ENCODE data around the gene CFAP20.

Gene CFAP20

DNA sequence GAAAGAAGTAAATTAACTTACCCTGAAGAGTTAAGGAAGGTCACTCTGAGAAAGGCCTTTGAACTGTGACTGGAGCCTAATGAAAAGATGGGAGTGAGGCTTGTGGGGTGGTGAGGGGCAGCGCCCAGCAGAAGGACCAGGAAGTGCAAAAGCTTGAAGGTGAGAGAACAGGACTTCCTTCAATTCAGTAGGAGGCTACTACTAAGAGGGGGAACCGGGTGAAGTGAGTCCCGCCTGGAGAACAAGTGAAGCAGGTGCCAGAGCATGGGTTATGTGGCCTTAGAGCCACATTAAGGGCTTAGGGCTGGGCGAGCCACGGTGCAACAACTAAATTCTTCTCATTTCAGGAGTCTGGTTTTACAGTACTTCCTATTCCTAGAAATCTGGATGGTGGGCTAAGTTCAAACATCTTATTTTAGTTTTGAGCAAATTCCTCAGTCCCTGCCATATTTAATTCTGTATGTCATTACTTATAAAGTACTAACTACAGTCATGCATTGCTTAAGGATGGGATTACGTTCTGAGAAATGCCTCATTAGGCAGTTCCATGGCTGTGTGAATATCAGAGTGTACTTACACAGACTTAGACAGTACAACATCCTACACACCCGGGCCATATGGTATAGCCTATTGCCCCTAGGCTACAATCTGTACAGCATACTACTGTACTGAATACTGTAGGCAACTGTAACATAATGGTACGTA is 5.1 kb downstream of the CFAP20 start:
- no peaks in the 10 kb centered on the region for H3K27me3 ChIP-seq (ENCODE audit: control insufficient read depth, insufficient read depth, low read length)
- no peak overlapping the region for H3K27ac ChIP-seq (ENCODE audit: low read length)
- H3K36me3 ChIP-seq (ENCODE audit: control insufficient read depth, low read depth, low read length), result no peaks in the 10 kb centered on the region
- no peak overlapping the region for H3K9ac ChIP-seq (ENCODE audit: low read length)
- no peaks in the 10 kb centered on the region for H3K9me3 ChIP-seq (ENCODE audit: control insufficient read depth, low read depth, low read length)
- H3K4me1 ChIP-seq (ENCODE audit: control insufficient read depth, low read depth, low read length), result peaks cover 23% of the 10 kb centered on the region
- H3K4me3 ChIP-seq (ENCODE audit: low read length), result no peak overlapping the region

DNA sequence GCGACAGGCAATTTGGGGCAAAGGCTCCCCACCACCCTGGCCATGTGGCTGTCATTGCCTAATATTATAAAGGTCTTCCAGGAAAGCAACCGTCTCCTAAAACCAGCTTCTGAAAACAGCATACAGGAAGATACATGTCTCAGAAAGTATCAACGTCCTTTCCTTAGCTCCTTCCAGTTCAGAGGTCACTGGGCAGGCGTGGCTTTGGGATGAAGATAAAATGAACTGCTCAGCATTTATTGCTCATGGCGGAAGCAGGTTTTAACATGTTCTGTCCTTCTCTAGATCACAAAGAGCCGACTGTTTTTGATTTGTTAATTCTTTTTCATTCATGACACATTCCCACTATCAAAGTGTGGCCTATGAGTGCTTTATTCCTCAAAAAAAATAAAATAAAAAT is 8.0 kb downstream of the CFAP20 start:
- no peaks in the 10 kb centered on the region for H3K9me3 ChIP-seq (ENCODE audit: control insufficient read depth, low read depth, low read length)
- H3K9ac ChIP-seq (ENCODE audit: low read length), result no peak overlapping the region
- peaks cover 8% of the 10 kb centered on the region for H3K4me1 ChIP-seq (ENCODE audit: control insufficient read depth, low read depth, low read length)
- no peaks in the 10 kb centered on the region for H3K27me3 ChIP-seq (ENCODE audit: control insufficient read depth, insufficient read depth, low read length)
- peaks cover 6% of the 10 kb centered on the region for H3K36me3 ChIP-seq (ENCODE audit: control insufficient read depth, low read depth, low read length)
- H3K27ac ChIP-seq (ENCODE audit: low read length), result no peak overlapping the region
- H3K4me3 ChIP-seq (ENCODE audit: low read length), result no peak overlapping the region

DNA sequence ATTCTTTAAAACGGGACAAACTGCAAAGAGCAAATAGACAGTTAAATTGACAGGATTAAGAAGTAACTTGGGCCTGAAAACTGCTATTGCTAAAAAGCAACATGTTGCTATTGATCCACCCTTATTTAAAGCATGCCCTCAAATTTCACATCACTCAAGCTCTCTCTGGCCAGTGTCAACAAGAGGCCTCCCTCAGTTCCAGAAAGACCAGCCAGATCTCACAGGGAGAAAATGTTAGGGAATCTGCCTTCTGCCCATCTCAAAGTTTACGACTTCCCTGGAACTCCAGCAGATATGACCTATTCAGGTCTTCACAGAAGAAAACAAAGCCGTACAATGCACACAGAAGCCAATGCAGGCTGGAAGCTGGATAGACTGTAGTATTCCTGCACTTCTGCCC is 8.9 kb downstream of the CFAP20 start:
- Histone ChIP-seq H3K4me1 (ENCODE audit: control insufficient read depth, low read depth, low read length) (peaks cover 8% of the 10 kb centered on the region), H3K9me3 (ENCODE audit: control insufficient read depth, low read depth, low read length) (no peaks in the 10 kb centered on the region)

DNA sequence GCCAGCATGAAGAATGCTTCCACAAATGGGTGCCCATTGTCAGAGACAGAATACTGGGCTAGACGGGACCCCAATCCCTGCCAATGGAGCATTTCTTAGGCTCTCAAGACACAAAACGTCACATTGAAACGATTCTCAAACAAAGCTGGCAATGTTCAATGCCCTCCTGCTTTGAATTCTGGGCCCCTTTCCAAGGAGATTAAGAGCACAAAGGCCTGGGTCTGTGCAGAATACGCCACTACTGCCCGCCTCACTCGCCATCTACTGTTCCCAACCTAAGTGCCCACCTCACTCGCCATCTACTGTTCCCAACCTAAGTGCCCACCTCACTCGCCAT is 9.7 kb downstream of the CFAP20 start:
- no peaks in the 10 kb centered on the region for H3K27me3 ChIP-seq (ENCODE audit: control insufficient read depth, insufficient read depth, low read length)
- H3K4me1 ChIP-seq (ENCODE audit: control insufficient read depth, low read depth, low read length), result peaks cover 8% of the 10 kb centered on the region
- H3K27ac ChIP-seq (ENCODE audit: low read length), result no peak overlapping the region
- H3K36me3 ChIP-seq (ENCODE audit: control insufficient read depth, low read depth, low read length), result peaks cover 23% of the 10 kb centered on the region
- no peaks in the 10 kb centered on the region for H3K9me3 ChIP-seq (ENCODE audit: control insufficient read depth, low read depth, low read length)
- no peak overlapping the region for H3K9ac ChIP-seq (ENCODE audit: low read length)
- H3K4me3 ChIP-seq (ENCODE audit: low read length), result no peak overlapping the region

More for the DNA sequence above, 8.9 kb downstream of the CFAP20 start:
- Histone ChIP-seq H3K27me3 (ENCODE audit: control insufficient read depth, insufficient read depth, low read length) (no peaks in the 10 kb centered on the region), H3K27ac (ENCODE audit: low read length) (no peak overlapping the region), H3K9ac (ENCODE audit: low read length) (no peak overlapping the region), H3K4me3 (ENCODE audit: low read length) (no peak overlapping the region), H3K36me3 (ENCODE audit: control insufficient read depth, low read depth, low read length) (peaks cover 15% of the 10 kb centered on the region)

DNA sequence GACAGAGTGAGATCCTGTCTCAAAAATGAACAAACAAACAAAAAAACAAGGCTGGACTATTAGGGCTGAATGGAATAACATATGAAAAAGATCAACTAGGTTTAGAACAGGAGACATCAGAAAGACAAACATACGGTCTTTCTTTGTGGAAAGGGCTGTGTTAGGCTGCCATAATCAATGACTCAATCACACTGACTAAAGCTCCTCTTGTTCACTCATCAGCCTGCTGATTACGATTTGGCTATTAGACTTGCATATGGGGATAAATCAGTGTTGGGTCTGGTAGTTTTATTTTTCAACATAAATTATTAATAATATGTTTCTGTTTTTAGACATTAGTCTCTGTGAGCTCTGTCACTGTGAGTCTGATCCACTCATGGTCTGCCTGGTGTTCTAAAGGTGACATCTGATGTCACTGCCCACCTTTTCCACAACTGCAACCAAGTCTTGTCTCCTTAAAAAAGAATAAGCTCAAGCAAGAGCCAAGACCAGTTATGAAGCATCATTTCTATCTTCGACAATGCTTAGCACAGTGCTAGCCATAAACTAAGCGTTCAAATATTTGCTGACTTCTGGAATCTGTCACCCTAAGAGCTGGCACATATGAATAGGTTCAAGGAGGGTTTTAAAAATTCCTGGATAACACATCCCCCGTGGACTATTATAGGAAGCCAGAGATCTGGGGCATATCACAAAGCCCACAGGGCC is 10.2 kb downstream of the CFAP20 start:
- H3K27me3 ChIP-seq (ENCODE audit: control insufficient read depth, insufficient read depth, low read length), result no peaks in the 10 kb centered on the region
- H3K36me3 ChIP-seq (ENCODE audit: control insufficient read depth, low read depth, low read length), result peaks cover 25% of the 10 kb centered on the region
- peaks cover 8% of the 10 kb centered on the region for H3K4me1 ChIP-seq (ENCODE audit: control insufficient read depth, low read depth, low read length)
- H3K27ac ChIP-seq (ENCODE audit: low read length), result no peak overlapping the region
- no peaks in the 10 kb centered on the region for H3K9me3 ChIP-seq (ENCODE audit: control insufficient read depth, low read depth, low read length)
- H3K4me3 ChIP-seq (ENCODE audit: low read length), result no peak overlapping the region
- H3K9ac ChIP-seq (ENCODE audit: low read length), result no peak overlapping the region

DNA sequence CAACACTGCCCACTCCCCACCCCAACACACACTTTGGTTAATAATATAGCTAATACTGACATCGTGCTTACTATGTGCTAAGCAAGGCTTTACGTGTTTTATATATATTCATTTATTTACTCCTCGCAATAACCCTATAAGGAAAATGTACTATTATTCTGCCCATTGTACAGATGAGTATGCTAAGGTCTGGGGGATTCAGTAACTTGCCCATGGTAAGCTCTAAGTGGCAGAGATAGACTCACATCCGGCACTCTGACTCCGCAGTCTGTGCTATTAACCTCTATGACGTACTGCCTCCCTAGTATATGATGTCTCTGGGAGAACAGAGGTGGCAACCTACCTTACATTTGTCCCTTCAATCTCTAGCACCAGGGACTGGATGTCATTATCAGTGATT is 12.7 kb downstream of the CFAP20 start:
- Histone ChIP-seq H3K27ac (ENCODE audit: low read length) (no peak overlapping the region), H3K4me1 (ENCODE audit: control insufficient read depth, low read depth, low read length) (peaks cover 4% of the 10 kb centered on the region), H3K9me3 (ENCODE audit: control insufficient read depth, low read depth, low read length) (no peaks in the 10 kb centered on the region), H3K27me3 (ENCODE audit: control insufficient read depth, insufficient read depth, low read length) (no peaks in the 10 kb centered on the region), H3K4me3 (ENCODE audit: low read length) (no peak overlapping the region), H3K9ac (ENCODE audit: low read length) (no peak overlapping the region), H3K36me3 (ENCODE audit: control insufficient read depth, low read depth, low read length) (peaks cover 30% of the 10 kb centered on the region)

DNA sequence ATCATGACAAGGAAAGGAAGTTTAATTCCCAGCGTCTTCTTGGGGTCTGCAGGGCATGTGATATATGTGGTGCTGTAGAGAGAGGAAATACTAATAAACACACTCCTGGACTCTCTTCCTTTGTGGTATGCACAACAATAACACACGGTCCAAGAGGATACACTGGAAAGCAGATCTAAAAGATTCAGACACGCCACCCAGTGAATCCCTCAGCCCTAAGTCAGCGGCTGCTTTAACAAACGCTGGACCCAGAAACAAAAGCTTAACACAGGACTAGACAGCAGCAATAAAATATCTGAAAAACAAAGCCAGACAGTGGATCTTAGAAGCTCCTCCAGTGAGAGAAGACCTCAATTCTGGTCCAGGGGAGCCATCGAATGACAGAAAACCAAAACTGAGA is 13.1 kb downstream of the CFAP20 start:
- Histone ChIP-seq H3K9ac (ENCODE audit: low read length) (no peak overlapping the region), H3K4me3 (ENCODE audit: low read length) (no peak overlapping the region), H3K27me3 (ENCODE audit: control insufficient read depth, insufficient read depth, low read length) (no peaks in the 10 kb centered on the region), H3K27ac (ENCODE audit: low read length) (no peak overlapping the region), H3K9me3 (ENCODE audit: control insufficient read depth, low read depth, low read length) (no peaks in the 10 kb centered on the region), H3K36me3 (ENCODE audit: control insufficient read depth, low read depth, low read length) (peaks cover 30% of the 10 kb centered on the region), H3K4me1 (ENCODE audit: control insufficient read depth, low read depth, low read length) (peaks cover 4% of the 10 kb centered on the region)

DNA sequence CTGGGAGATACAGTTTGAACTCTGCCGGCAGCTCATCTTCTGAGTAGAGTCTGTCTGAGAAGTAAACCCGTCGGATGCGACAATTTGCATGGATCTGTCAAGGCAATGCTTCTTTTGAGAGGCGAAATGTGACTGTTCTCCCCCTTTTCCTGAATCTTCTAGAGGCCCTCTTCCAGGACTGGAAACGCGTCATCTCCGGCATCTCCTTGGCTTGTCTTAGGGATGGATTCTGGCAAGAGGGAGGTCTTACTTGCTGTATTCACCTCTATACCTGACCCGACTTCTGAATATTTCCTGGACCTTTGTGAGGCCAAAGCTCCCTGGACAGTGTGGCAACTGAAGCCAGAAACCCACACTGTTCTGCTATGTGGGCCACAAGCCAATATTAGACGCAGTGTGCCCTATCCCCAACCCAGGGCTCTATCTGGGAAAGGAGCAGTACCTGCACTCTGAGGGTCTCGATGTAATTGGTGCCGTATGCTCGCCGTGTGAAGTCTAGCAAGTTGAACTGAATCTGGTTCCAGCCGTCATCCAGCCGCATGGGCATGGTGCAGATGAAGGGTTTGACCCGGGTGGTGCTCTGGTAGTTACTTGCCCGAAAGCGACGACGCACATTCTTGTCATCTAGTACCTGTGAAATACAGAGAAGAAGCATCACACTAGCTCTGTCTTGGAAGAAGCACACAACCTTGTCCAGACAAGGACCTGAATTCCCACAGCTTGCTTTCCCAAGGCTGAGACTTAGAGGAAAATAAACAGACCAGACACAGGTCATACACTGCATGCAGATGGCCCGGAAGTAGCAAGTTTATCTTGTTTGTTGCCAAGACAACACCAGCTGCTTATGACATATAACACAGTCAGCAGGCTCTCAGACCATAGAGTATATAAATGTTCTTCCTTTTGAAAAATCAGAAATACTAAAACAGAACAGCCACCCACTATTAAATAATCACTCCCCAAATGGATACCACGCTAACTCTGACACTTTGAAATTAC is 14.1 kb downstream of the CFAP20 start:
- Histone ChIP-seq H3K36me3 (ENCODE audit: control insufficient read depth, low read depth, low read length) (peaks cover 30% of the 10 kb centered on the region), H3K9ac (ENCODE audit: low read length) (no peak overlapping the region), H3K4me1 (ENCODE audit: control insufficient read depth, low read depth, low read length) (peaks cover 12% of the 10 kb centered on the region), H3K27ac (ENCODE audit: low read length) (no peak overlapping the region), H3K27me3 (ENCODE audit: control insufficient read depth, insufficient read depth, low read length) (no peaks in the 10 kb centered on the region), H3K4me3 (ENCODE audit: low read length) (no peak overlapping the region), H3K9me3 (ENCODE audit: control insufficient read depth, low read depth, low read length) (no peaks in the 10 kb centered on the region)

DNA sequence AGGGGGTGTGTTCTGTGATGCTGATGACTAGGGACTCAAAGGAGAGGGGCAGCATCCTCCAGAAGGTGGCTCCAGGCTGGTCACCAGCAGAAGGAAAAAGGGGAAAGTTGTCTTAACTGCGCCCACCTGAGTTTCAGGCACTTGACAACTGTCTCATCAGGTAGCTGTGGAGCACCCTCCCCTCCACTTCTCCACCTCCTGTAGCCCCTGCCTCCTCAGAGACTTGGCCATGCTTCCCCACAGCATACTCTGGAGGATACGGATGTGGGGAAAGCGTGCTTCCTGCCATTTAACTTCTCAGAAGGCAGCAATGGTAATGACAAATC is 17.9 kb downstream of the CFAP20 start:
- peaks cover 25% of the 10 kb centered on the region for H3K36me3 ChIP-seq (ENCODE audit: control insufficient read depth, low read depth, low read length)
- peaks cover 28% of the 10 kb centered on the region for H3K4me1 ChIP-seq (ENCODE audit: control insufficient read depth, low read depth, low read length)
- H3K9ac ChIP-seq (ENCODE audit: low read length), result no peak overlapping the region
- no peak overlapping the region for H3K4me3 ChIP-seq (ENCODE audit: low read length)
- no peak overlapping the region for H3K27ac ChIP-seq (ENCODE audit: low read length)
- no peaks in the 10 kb centered on the region for H3K9me3 ChIP-seq (ENCODE audit: control insufficient read depth, low read depth, low read length)
- H3K27me3 ChIP-seq (ENCODE audit: control insufficient read depth, insufficient read depth, low read length), result no peaks in the 10 kb centered on the region

DNA sequence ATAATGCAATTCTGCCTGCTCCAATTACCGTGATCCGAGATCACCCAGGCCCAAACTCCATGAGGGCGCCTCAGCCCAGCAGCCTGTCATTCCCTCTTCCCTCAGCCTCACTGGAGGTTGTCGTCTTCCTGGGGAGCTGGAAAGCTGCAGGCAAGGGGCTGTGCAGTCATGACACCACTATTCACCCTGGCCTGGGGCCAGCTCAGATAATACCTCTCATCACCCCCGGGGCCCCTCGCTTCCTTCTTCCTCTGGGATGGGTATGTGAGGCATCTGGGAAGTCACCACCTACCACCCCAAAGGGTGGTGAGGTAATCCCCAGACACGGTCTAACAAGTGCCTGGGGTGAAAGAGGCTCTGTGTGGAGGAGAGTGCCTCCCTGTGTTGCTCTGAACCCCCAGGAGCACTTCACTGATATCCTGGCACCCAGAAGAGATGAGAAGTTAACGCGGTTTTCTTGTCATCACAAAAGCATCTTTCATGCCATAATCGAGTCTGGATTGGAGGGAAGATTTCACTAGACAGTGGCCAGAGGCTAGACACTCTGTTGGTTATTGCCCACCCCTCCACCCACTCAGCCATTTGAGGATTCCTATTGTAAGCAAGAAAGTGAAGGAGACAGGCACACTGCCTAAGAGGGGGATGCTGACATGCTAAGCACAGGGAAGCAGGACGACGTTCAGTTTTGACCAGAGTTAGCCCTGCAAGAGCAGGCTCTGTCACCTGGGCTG is 18.4 kb downstream of the CFAP20 start:
- Histone ChIP-seq H3K9ac (ENCODE audit: low read length) (no peak overlapping the region), H3K27me3 (ENCODE audit: control insufficient read depth, insufficient read depth, low read length) (no peaks in the 10 kb centered on the region), H3K4me1 (ENCODE audit: control insufficient read depth, low read depth, low read length) (peaks cover 28% of the 10 kb centered on the region), H3K4me3 (ENCODE audit: low read length) (no peak overlapping the region), H3K27ac (ENCODE audit: low read length) (no peak overlapping the region), H3K9me3 (ENCODE audit: control insufficient read depth, low read depth, low read length) (no peaks in the 10 kb centered on the region), H3K36me3 (ENCODE audit: control insufficient read depth, low read depth, low read length) (peaks cover 20% of the 10 kb centered on the region)

DNA sequence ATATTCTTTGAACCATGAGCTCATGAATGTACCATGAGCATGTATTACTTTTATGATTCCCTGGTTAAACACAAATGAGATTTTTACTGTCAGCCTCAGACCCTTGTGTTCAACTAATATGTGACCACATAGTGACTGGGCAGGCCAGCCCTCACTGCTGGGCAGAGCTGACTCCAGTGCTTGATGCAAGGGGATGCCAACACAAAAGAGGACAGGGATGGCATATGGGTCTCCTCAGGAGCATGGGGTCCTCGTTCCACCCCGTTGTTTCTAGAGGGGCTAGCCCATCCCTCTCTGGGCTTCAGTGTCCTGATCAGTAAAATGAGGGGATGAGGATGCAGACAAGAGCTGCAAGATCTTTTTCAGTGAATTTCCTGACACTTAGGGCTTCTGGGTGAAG is 19.3 kb downstream of the CFAP20 start:
- H3K36me3 ChIP-seq (ENCODE audit: control insufficient read depth, low read depth, low read length), result peaks cover 11% of the 10 kb centered on the region
- no peak overlapping the region for H3K4me3 ChIP-seq (ENCODE audit: low read length)
- H3K27ac ChIP-seq (ENCODE audit: low read length), result no peak overlapping the region
- H3K9me3 ChIP-seq (ENCODE audit: control insufficient read depth, low read depth, low read length), result no peaks in the 10 kb centered on the region
- H3K4me1 ChIP-seq (ENCODE audit: control insufficient read depth, low read depth, low read length), result peaks cover 28% of the 10 kb centered on the region
- H3K27me3 ChIP-seq (ENCODE audit: control insufficient read depth, insufficient read depth, low read length), result no peaks in the 10 kb centered on the region
- H3K9ac ChIP-seq (ENCODE audit: low read length), result no peak overlapping the region

Data from iPS-18a (cell line).